ENCODE results near the gene GRIK2.
"Not testable (repeated sequence)": the region's sequence is repeated elsewhere in the genome, so short reads cannot be mapped to it uniquely, and the experiment has no call there.

Gene GRIK2

DNA sequence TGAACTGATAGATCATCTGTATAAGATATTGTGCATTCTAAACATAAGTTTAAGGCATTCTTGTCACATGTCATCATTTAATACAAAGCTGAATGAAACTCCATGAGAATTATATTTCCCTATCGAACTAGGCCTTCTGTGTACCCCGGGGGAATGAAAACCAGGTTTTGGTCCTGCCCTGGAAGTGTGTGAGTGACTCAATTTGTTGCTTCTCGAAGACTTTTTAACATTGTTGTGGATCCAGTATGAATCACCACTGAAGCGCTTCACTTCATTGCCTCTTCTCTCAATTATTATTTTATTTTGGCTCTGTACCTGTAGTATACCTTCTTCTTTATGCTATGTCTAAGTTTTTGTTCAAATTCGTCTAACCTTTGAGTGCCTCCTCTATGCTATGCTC, 150.8 kb downstream of the GRIK2 start:
- DNase-seq, result no peak

- DNase-seq, result no peak
These were observed 151.7 kb downstream of the GRIK2 start for GRCh38 chr6:101545191-101545590.

GRCh38 chr6:101550451-101550850, 156.9 kb downstream of the GRIK2 start:
- DNase-seq, result no peak

GRCh38 chr6:101554231-101554630, 160.7 kb downstream of the GRIK2 start:
- no peak for DNase-seq

DNA sequence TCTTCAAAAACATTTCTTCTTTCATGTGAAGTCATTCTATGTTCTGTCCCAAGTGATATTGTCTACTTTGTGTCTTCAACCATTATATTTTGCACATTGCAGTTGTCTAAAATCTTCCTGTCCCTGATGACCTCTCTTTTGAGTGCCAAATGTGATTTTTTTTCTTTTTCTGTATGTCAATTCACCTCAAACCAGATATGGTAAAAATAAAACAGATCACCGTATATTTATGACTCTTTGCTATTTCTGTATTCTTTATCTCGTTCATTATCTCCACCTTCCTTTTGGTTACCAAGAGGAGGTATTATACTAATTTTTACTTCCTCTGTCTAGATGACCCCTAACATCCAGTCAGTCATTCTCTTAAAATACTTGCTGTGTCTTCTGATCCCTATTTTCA, 165.2 kb downstream of the GRIK2 start:
- no peak for DNase-seq

GRCh38 chr6:101572627-101573026, 179.1 kb downstream of the GRIK2 start:
- no peak for DNase-seq

- DNase-seq, result no peak
These were observed 183.6 kb downstream of the GRIK2 start for GRCh38 chr6:101577091-101577490.

- DNase-seq, result no peak
These were observed 184.8 kb downstream of the GRIK2 start for GRCh38 chr6:101578306-101578705.

- DNase-seq, result no peak
These were observed 189.3 kb downstream of the GRIK2 start for GRCh38 chr6:101582792-101583191.

GRCh38 chr6:101585501-101585900, 192.0 kb downstream of the GRIK2 start:
- DNase-seq, result no peak

- DNase-seq, result no peak
These were observed 194.8 kb downstream of the GRIK2 start for GRCh38 chr6:101588343-101588742.

DNA sequence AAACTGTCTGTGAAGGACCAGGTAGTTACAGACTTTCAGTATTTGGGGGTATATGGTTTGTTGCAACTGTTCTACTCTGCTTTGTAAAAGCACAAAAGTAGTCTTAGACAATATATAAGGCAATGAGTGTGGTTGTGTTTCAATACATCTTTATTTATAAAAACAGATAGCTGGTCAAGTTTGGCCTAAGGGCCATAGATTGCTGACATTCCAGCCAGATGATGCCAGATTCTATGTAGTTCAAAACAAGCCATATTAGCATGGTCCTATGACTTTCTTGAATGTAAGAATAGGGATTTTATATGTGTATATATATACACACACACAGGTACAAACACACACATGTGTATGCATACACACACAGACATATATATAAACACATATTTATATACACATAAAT, 201.8 kb downstream of the GRIK2 start:
- DNase-seq, result no peak

GRCh38 chr6:101597693-101598092, 204.2 kb downstream of the GRIK2 start:
- DNase-seq, result no peak

DNA sequence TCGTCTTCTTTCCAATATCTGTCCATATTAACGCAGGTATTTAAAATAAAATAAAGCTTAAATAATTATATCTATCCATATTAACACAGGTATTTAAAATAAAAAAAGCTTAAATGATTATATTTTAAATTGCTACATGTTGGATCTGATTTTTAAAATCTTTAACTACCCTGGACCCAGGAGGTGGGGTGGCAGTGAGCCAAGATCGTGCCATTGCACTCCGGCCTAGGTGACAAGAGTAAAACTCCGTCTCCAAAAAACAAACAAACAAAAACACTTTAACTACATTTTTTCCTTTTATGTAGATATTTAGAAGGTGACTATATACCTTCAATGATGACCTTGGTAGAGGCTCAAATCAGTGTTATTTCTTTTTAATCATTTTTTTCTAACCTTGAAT, 211.9 kb downstream of the GRIK2 start:
- DNase-seq, result no peak

DNA sequence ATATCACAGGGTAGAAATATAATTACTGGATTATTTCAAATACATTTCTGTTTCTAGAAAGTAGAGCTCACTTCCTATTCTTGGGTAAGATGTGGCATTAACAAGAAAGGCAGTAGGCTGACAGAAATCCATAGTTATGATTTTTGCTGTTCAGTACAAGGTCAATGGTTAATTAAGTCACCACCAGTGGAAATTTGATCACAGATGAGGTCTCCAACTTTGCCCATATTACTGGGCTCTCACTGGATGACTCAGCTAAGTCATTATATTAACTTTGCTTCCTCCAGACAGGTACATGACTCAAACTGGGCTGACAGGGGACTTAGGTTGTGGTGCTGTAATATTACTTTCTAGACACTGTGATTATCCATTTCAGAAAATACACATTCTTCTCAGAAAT, 212.4 kb downstream of the GRIK2 start:
- DNase-seq, result no peak

GRCh38 chr6:101607111-101607690, 213.7 kb downstream of the GRIK2 start:
- no peak for DNase-seq

- DNase-seq, result no peak
These were observed 215.2 kb downstream of the GRIK2 start for GRCh38 chr6:101608703-101609102.

DNA sequence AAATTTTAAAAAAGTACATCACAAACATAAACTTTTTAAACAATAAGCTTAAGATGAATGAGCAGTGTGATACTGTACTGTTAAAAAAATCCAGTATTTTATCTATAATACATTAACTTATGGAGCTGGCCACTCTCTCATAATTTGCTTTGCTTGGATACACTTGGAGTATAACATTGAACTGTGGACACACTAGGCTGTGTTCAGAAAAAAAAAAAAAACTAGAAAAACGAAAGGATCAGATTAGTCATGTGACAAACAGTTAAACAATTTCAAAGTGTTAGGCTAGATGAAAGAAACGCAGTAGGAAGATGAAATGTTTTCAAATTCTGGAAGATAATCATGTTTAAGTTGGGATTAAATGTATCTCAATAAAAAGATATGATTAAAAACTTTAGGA, 220.0 kb downstream of the GRIK2 start:
- DNase-seq, result no peak

GRCh38 chr6:101614774-101615173, 221.3 kb downstream of the GRIK2 start:
- DNase-seq, result no peak

- peak; percentile 84 for DNase-seq
These were observed 232.8 kb downstream of the GRIK2 start for GRCh38 chr6:101626269-101626668.

GRCh38 chr6:101630941-101631340, 237.4 kb downstream of the GRIK2 start:
- no peak for DNase-seq

DNA sequence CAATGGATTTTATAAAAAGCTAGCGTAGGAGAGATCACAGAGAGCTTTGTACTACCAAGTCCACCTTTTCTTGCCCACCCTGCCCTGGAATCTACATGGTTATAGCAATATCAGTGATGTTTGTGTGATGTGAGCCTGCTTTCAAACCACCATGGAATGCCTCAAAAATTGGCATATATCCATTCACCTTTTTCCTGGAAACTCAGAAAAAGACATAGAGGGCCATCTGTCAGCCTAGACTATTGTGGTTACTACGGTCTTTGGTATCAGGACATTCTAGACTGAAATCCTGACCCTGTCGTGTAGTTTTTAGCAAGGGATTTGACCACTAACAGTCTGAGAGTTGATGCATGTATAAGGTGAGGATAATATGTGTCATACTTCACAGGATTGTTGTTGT, 239.6 kb downstream of the GRIK2 start:
- no peak for DNase-seq

- DNase-seq, result not testable (repeated sequence)
These were observed 245.4 kb downstream of the GRIK2 start for GRCh38 chr6:101638865-101639264.

- no peak for DNase-seq
These were observed 246.6 kb downstream of the GRIK2 start for GRCh38 chr6:101640131-101640530.

DNA sequence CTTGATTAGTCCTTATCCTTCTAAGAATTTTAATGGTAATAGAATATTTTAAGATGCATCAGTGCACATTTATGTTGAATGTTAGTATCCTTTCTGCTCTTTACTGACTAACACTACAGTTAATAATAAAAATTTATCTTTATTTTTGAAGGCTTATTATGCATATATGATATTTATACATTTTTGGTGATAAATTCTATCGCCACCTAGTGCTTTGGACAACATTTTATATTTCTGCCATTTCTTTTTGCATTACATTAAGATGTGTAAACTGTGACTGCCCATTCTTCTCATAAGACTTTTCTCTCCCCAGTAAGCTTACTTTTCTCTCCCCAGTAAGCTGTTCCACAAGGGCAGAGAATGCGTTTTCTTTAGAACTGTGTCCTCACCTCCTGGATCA, 252.3 kb downstream of the GRIK2 start:
- no peak for DNase-seq

Data from NCI-H345 (cell line).